ENCODE measurements around the gene LYPD6.

- TF ChIP-seq POLR2A (IDR thresholded peaks at IDR 0.05) (no peak), CTCF (IDR thresholded peaks at IDR 0.05) (no peak)
Observed at GRCh38 chr2:149296031-149296430, 34.4 kb upstream of the LYPD6 start.
